Activated CD8-positive, alpha-beta T cell treated with anti-CD3 and anti-CD28 coated beads for 36 hours (primary cell): ENCODE results near the gene HSD3B1. TPM values are rescaled to one million over a fixed set of nuclear protein-coding genes. Genes with fewer than 3 reads are reported as not detected.

ENCODE experiments used
- ATAC-seq: fragments of 200-7000 bp; cut with Tn5 transposase; one replicate; pipeline ENCODE4 v1.10.0; 2021; ENCODE audit warnings: mild to moderate bottlenecking, moderate library complexity
- CTCF ChIA-PET: fragments of 350-600 bp; sonication (Branson Sonifier 250); formaldehyde crosslinking; loops from one replicate; lab custom pipeline; 2021; ENCODE audit warnings: antibody characterized with exemption; lab: Charles Lee
- POLR2A ChIA-PET: fragments of 350-600 bp; sonication (Branson Sonifier 250); formaldehyde crosslinking; loops from one replicate; lab custom pipeline; 2021; ENCODE audit warnings: antibody characterized with exemption; lab: Charles Lee
- DNase-seq: peaks from one replicate; pipeline ENCODE4 v3.0.0-alpha.2; 2020
- H3K27ac Mint-ChIP-seq: one replicate; pipeline ENCODE4 v1.8.0; 2021; ENCODE audit warnings: mild to moderate bottlenecking, mixed read lengths
- H3K27me3 Mint-ChIP-seq: one replicate; pipeline ENCODE4 v1.8.0; 2021; ENCODE audit warnings: mixed read lengths
- H3K36me3 Mint-ChIP-seq: one replicate; pipeline ENCODE4 v1.8.0; 2021; ENCODE audit warnings: low read depth, mixed read lengths
- H3K4me1 Mint-ChIP-seq: one replicate; pipeline ENCODE4 v1.8.0; 2021; ENCODE audit warnings: low read depth, mixed read lengths
- H3K4me3 Mint-ChIP-seq: one replicate; pipeline ENCODE4 v1.8.0; 2021; ENCODE audit warnings: mild to moderate bottlenecking, moderate library complexity, mixed read lengths
- H3K9me3 Mint-ChIP-seq: one replicate; pipeline ENCODE4 v1.8.0; 2021; ENCODE audit warnings: mixed read lengths
- intact Hi-C: fragments of 100-400 bp; cut with micrococcal nuclease; formaldehyde crosslinking; loops from one replicate; pipeline ENCODE4 v1.10.0; 2022
- total RNA-seq, 2 experiments: library from RNA; stranded (reverse); gene quantifications; one replicate each; pipeline ENCODE4 v1.2.3, GENCODE V29; 2021
- TF ChIP-seq, protein P1 (sequence below): fragments of 200-600 bp; IDR thresholded peaks from one replicate; pipeline ENCODE4 v1.8.0; 2022; ENCODE audit warnings: antibody characterized with exemption, mild to moderate bottlenecking

Gene HSD3B1
- total RNA-seq, 2 experiments from 2014 or later: not detected

DNA sequence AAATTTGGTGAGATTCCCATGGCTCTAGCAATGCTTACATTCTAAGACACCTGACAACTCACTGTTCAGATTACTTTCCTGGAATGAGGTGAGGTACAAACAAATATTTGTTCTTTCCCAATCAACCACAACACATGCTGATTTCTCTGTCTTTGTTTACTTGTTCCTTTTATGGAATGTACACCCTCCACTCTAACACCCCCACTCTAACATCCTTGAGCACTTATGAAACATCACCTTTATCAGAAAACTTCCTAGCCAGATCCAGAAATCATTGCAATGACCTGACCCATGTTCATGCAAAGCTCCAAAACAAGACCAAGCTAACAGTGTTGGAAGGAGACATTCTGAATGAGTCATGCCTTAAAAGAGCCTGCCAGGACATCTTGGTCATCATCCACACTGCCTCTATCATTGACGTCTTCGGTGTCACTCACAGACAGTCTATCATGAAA lies 35.5 kb downstream of the HSD3B1 start:
- no peak for ATAC-seq
- no peak for DNase-seq
- Mint-ChIP-seq H3K27ac (no peak overlapping the region), H3K27me3 (peaks cover 8% of the 10 kb centered on the region), H3K4me3 (no peak overlapping the region), H3K36me3 (no peaks in the 10 kb centered on the region), H3K9me3 (no peaks in the 10 kb centered on the region), H3K4me1 (no peaks in the 10 kb centered on the region)
- TF ChIP-seq, protein P1, sequence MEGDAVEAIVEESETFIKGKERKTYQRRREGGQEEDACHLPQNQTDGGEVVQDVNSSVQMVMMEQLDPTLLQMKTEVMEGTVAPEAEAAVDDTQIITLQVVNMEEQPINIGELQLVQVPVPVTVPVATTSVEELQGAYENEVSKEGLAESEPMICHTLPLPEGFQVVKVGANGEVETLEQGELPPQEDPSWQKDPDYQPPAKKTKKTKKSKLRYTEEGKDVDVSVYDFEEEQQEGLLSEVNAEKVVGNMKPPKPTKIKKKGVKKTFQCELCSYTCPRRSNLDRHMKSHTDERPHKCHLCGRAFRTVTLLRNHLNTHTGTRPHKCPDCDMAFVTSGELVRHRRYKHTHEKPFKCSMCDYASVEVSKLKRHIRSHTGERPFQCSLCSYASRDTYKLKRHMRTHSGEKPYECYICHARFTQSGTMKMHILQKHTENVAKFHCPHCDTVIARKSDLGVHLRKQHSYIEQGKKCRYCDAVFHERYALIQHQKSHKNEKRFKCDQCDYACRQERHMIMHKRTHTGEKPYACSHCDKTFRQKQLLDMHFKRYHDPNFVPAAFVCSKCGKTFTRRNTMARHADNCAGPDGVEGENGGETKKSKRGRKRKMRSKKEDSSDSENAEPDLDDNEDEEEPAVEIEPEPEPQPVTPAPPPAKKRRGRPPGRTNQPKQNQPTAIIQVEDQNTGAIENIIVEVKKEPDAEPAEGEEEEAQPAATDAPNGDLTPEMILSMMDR: no peak
- intact Hi-C loops: no loop called here
- POLR2A ChIA-PET: no interaction called here
- CTCF ChIA-PET: no interaction called here

DNA sequence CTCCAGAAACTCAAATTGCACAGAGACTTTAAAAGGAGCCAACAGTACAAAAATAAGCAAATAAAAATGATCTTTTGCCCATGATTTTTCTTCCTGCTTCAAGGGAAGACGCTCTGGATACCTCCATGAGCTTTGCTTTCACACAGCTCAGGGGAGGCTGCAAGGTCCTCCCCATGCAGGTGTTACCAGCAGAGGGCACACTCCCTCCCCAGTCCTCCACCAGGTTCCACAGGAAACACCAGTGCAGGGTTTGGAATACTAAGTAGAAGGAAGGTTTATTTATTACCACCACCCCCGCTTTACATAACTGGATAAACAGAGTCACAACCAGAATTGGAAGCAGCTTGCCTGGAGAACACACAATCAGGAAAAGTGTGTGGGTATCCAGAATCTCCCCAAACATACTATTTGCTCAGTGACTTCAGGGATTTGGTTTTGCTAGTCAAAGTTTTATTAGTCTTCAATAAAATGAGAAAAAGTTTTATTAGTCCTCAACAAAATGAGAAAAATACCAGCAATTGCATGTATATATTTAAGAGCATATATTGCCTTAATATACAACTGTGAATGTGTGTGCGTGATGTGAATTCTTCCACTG lies 37.3 kb downstream of the HSD3B1 start:
- Mint-ChIP-seq H3K9me3 (no peaks in the 10 kb centered on the region), H3K36me3 (no peaks in the 10 kb centered on the region), H3K4me1 (no peaks in the 10 kb centered on the region), H3K4me3 (no peak overlapping the region), H3K27me3 (peaks cover 6% of the 10 kb centered on the region), H3K27ac (no peak overlapping the region)
- peak; percentile 5 for DNase-seq
- ChIA-PET CTCF (interaction anchor here (1.1 kb wide), 1 partner anchor 9 kb away, joined by 3 read pairs; no protein-coding TSS in a partner anchor), POLR2A (no interaction called here)
- TF ChIP-seq, protein P1: peak; percentile 19
- intact Hi-C loops: no loop called here
- no peak for ATAC-seq

DNA sequence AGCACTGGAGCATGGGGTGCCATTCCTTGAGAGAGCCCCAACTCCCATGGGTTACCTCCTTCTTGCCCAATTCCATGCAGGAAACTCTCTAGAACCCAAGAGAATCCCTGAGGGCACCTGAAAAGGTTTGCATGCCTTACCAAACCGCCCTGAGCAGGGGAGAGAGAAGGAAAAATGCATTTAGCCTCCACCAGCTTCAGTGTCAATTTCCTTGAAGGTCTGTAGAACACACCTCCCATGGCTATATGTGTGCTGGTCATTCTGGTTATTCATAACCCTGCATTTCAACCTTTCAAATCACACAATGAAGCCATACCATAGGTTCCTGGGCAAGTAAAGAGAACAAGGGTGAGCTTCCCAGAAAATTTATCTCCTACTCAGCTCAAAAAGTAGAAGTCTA lies 39.6 kb downstream of the HSD3B1 start:
- Mint-ChIP-seq H3K4me1 (no peaks in the 10 kb centered on the region), H3K4me3 (no peak overlapping the region), H3K36me3 (no peaks in the 10 kb centered on the region), H3K27me3 (peaks cover 5% of the 10 kb centered on the region), H3K9me3 (no peaks in the 10 kb centered on the region), H3K27ac (no peak overlapping the region)
- intact Hi-C loops: no loop called here
- POLR2A ChIA-PET: no interaction called here
- CTCF ChIA-PET: no interaction called here
- TF ChIP-seq, protein P1: no peak
- no peak for DNase-seq
- no peak for ATAC-seq

DNA sequence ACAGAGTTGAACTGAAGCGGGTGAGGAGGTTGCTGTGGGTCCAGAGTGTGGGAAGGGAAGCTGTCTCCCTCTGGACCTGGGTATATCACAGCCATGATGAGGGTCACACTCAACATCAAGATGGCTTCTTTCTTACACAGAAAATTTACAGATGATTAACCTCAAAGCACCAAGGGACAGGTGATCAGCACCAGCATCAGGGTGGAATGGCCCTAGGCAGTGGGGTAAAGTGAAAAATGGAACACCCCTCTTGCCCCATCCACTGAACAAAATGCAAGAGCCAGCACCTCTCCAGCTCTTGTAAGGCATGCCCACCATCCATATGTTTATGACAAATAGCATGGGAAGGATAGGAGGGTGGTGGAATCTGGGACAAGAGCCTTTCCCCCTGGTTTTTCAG lies 40.3 kb downstream of the HSD3B1 start:
- ATAC-seq: no peak
- Mint-ChIP-seq H3K4me3 (no peak overlapping the region), H3K9me3 (no peaks in the 10 kb centered on the region), H3K4me1 (no peaks in the 10 kb centered on the region), H3K27me3 (peaks cover 4% of the 10 kb centered on the region), H3K36me3 (no peaks in the 10 kb centered on the region), H3K27ac (no peak overlapping the region)
- no peak for DNase-seq
- POLR2A ChIA-PET: no interaction called here
- TF ChIP-seq, protein P1: no peak
- CTCF ChIA-PET: interaction anchor here (1.7 kb wide), 1 partner anchor 128 kb away, joined by 6 read pairs; no protein-coding TSS in a partner anchor
- intact Hi-C loops: no loop called here

GRCh38 chr1:119547805-119548204 lies 40.8 kb downstream of the HSD3B1 start:
- no peaks in the 10 kb centered on the region for H3K9me3 Mint-ChIP-seq
- H3K4me1 Mint-ChIP-seq: no peaks in the 10 kb centered on the region
- peaks cover 4% of the 10 kb centered on the region for H3K27me3 Mint-ChIP-seq
- ChIA-PET POLR2A (no interaction called here), CTCF (interaction anchor here (1.7 kb wide), 1 partner anchor 128 kb away, joined by 6 read pairs; no protein-coding TSS in a partner anchor)
- H3K36me3 Mint-ChIP-seq: no peaks in the 10 kb centered on the region
- TF ChIP-seq, protein P1: no peak
- H3K4me3 Mint-ChIP-seq: no peak overlapping the region
- ATAC-seq (no peak), DNase-seq (no peak)
- intact Hi-C loops: no loop called here
- H3K27ac Mint-ChIP-seq: no peak overlapping the region
